Esophagus squamous epithelium (tissue), 4 donors: ENCODE measurements around the gene MXRA8.

Experiments
- POLR2A ChIP-seq, 4 donors: fragments of 450-650 bp; IDR thresholded peaks; one replicate each; pipeline ENCODE4 v1.6.1; 2017; ENCODE audit warnings: antibody characterized with exemption in 4 of 4, mild to moderate bottlenecking in 4 of 4, moderate library complexity in 3 of 4
- TF ChIP-seq, protein P1 (sequence below), 6 experiments: fragments of 450-650 bp in 4 of 6; fragments of 200-600 bp in 2 of 6; sonication (generic) in 2 of 6; IDR thresholded peaks; one replicate each; pipeline ENCODE4 v1.5.1; 2016 to 2019; ENCODE audit warnings: antibody characterized with exemption in 6 of 6, mild to moderate bottlenecking in 4 of 6, moderate library complexity in 4 of 6

DNA sequence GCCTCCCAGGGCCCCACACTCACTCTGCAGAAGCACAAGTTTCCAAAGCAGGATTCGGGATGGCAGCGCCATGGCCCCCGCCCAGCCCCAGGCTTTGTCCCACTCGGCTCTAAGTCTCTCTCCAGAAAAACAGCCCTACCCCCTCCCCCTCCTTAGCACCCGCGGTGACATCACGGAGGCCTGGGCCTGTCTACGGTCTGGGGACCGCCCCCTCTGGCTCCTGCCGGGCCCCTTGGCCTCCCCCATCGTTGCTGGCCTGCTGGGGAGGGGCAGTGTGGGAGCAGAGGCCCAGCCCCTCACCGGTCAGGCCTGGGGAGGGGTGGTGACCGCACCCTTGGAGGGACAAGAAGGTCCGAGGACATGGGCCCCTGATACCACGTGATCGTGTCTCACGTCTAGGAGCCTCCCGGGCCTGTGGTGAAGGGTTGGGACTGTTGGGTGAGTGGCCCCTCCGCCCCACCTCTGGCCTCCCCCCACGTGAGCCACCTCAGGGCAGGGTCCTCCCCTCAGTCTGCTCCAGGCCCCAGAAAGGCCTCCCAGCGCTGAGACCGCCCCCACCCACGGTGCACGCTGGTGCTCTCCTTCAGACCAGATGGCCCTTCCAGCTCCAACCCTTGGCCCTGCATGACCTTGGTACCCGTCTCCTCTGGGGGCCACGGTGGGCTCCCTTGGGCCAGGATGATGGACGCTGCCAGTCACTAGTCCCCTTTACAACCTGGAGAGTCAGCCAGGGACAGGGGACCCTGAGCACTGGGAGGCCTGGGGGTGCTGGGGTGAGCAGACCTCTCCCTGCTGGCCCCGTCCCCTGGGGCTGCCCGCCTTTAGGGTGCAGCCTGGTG, at the start of gene MXRA8:
- TF ChIP-seq, protein P1, sequence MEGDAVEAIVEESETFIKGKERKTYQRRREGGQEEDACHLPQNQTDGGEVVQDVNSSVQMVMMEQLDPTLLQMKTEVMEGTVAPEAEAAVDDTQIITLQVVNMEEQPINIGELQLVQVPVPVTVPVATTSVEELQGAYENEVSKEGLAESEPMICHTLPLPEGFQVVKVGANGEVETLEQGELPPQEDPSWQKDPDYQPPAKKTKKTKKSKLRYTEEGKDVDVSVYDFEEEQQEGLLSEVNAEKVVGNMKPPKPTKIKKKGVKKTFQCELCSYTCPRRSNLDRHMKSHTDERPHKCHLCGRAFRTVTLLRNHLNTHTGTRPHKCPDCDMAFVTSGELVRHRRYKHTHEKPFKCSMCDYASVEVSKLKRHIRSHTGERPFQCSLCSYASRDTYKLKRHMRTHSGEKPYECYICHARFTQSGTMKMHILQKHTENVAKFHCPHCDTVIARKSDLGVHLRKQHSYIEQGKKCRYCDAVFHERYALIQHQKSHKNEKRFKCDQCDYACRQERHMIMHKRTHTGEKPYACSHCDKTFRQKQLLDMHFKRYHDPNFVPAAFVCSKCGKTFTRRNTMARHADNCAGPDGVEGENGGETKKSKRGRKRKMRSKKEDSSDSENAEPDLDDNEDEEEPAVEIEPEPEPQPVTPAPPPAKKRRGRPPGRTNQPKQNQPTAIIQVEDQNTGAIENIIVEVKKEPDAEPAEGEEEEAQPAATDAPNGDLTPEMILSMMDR (IDR thresholded peaks at IDR 0.05) = no peak
- peak in 1 of 4 donors; percentile 35 for TF ChIP-seq POLR2A (IDR thresholded peaks at IDR 0.05)
